MCF 10A (cell line): ENCODE data around the gene FARS2. TPM values are rescaled to one million over a fixed set of nuclear protein-coding genes. Genes with fewer than 3 reads are reported as not detected.

Experiments used
- BruUV-seq: library from RNA; stranded (reverse); fragments of 400-500 nt; replicated peaks from 2 replicates; lab custom pipeline; 2021; lab: Mats Ljungman, UMichigan
- CTCF ChIA-PET: fragments of 300-600 bp; sonication (Branson Sonifier 250); formaldehyde crosslinking; extraction: SDS; loops from one replicate; lab custom pipeline; 2021; ENCODE audit warnings: antibody characterized with exemption, inconsistent platforms; lab: Yijun Ruan, JAX
- POLR2A ChIA-PET: fragments of 300-600, 350-650 bp; sonication (Branson Sonifier 250); formaldehyde crosslinking; extraction: SDS; loops from one replicate; lab custom pipeline; 2020; ENCODE audit warnings: antibody characterized with exemption, inconsistent platforms; lab: Yijun Ruan, JAX
- DNase-seq: peaks from one replicate; pipeline ENCODE4 v3.0.0-alpha.2; 2018; ENCODE audit not compliant: unreplicated experiment
- H3K27ac Mint-ChIP-seq: one replicate; pipeline ENCODE4 v1.8.0; 2022; ENCODE audit warnings: mild to moderate bottlenecking, low read depth, mixed read lengths; ENCODE audit not compliant: unreplicated experiment
- H3K27me3 Mint-ChIP-seq: one replicate; pipeline ENCODE4 v1.8.0; 2022; ENCODE audit warnings: mixed read lengths; ENCODE audit not compliant: insufficient read depth, unreplicated experiment
- H3K36me3 Mint-ChIP-seq: one replicate; pipeline ENCODE4 v1.8.0; 2022; ENCODE audit warnings: mild to moderate bottlenecking, moderate library complexity, mixed read lengths; ENCODE audit not compliant: insufficient read depth, unreplicated experiment
- H3K4me1 Mint-ChIP-seq: one replicate; pipeline ENCODE4 v1.8.0; 2022; ENCODE audit warnings: mixed read lengths; ENCODE audit not compliant: insufficient read depth, unreplicated experiment
- H3K4me3 Mint-ChIP-seq: one replicate; pipeline ENCODE4 v1.8.0; 2022; ENCODE audit warnings: mild to moderate bottlenecking, moderate library complexity, mixed read lengths; ENCODE audit not compliant: unreplicated experiment
- H3K9me3 Mint-ChIP-seq: one replicate; pipeline ENCODE4 v1.8.0; 2022; ENCODE audit warnings: mixed read lengths; ENCODE audit not compliant: unreplicated experiment
- CTCF ChIP-seq: fragments of 200-600 bp; IDR thresholded peaks from one replicate; pipeline ENCODE4 v1.8.0; 2022; ENCODE audit warnings: antibody characterized with exemption, mild to moderate bottlenecking; ENCODE audit not compliant: unreplicated experiment
- intact Hi-C: fragments of 100-400 bp; cut with micrococcal nuclease; formaldehyde crosslinking; loops from 2 replicates; pipeline ENCODE4 v1.14.1; 2022
- total RNA-seq: library from RNA; stranded (reverse); gene quantifications from 2 replicates; pipeline ENCODE4 v1.2.3, GENCODE V29; 2022

FARS2 gene
- total RNA-seq, 1 experiment from 2014 or later: 18.2 TPM

- no peak overlapping the region for H3K27ac Mint-ChIP-seq
- no TSS peak for BruUV-seq
- no peaks in the 10 kb centered on the region for H3K27me3 Mint-ChIP-seq
- ChIA-PET CTCF (no interaction called here), POLR2A (interaction anchor here (0.7 kb wide), 1 partner anchor 10 kb away, joined by 3 read pairs; no protein-coding TSS in a partner anchor)
- TF ChIP-seq CTCF: no peak
- DNase-seq: no peak
- no peaks in the 10 kb centered on the region for H3K9me3 Mint-ChIP-seq
- peaks cover 4% of the 10 kb centered on the region for H3K36me3 Mint-ChIP-seq
- no peak overlapping the region for H3K4me3 Mint-ChIP-seq
- intact Hi-C loops: no loop called here
- H3K4me1 Mint-ChIP-seq: no peaks in the 10 kb centered on the region
Observed at GRCh38 chr6:5632348-5632935, 371.1 kb downstream of the FARS2 start.

DNA sequence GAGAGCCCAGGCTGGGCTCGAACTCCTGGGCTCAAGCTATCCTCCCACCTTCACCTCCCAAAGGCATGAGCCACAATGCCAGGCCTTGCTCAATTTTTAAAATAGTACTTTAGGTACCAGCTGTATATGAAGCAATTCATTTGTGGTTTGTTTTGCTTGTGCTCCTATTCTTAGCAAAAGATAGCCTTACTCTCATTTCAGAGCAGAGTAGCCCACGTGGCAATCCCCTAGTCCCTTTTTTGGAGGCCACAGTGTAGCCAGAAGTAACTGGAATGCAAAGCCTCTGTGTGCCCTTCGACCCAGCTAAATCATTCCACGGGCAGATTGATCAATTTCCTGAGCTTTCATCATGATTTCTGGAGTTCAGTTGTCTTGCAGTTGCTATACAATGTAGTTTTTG, 373.2 kb downstream of the FARS2 start:
- ChIA-PET POLR2A (interaction anchor here (0.9 kb wide), 1 partner anchor 590 kb away, joined by 4 read pairs; no protein-coding TSS in a partner anchor), CTCF (no interaction called here)
- Mint-ChIP-seq H3K4me1 (no peaks in the 10 kb centered on the region), H3K4me3 (no peak overlapping the region), H3K9me3 (no peaks in the 10 kb centered on the region), H3K27me3 (no peaks in the 10 kb centered on the region), H3K36me3 (peaks cover 4% of the 10 kb centered on the region), H3K27ac (no peak overlapping the region)
- no peak for DNase-seq
- TF ChIP-seq CTCF: no peak
- BruUV-seq: no TSS peak
- intact Hi-C loops: no loop called here

- Mint-ChIP-seq H3K27ac (no peak overlapping the region), H3K4me1 (no peaks in the 10 kb centered on the region), H3K36me3 (peaks cover 5% of the 10 kb centered on the region), H3K9me3 (no peaks in the 10 kb centered on the region), H3K27me3 (no peaks in the 10 kb centered on the region), H3K4me3 (no peak overlapping the region)
- POLR2A ChIA-PET: interaction anchor here (0.6 to 0.9 kb wide), 2 partner anchors 23 to 48 kb away, joined by 3 to 4 read pairs; no protein-coding TSS in a partner anchor
- TF ChIP-seq CTCF: no peak
- DNase-seq: no peak
- CTCF ChIA-PET: interaction anchor here (0.8 kb wide), 1 partner anchor 15 kb away, joined by 3 read pairs; no protein-coding TSS in a partner anchor
- intact Hi-C loops: no loop called here
- no TSS peak for BruUV-seq
Observed at GRCh38 chr6:5636210-5637030, 375.1 kb downstream of the FARS2 start.

GRCh38 chr6:5637714-5638113, 376.4 kb downstream of the FARS2 start:
- ChIA-PET POLR2A (no interaction called here), CTCF (no interaction called here)
- peaks cover 6% of the 10 kb centered on the region for H3K36me3 Mint-ChIP-seq
- H3K4me1 Mint-ChIP-seq: no peaks in the 10 kb centered on the region
- no peak for DNase-seq
- no peaks in the 10 kb centered on the region for H3K9me3 Mint-ChIP-seq
- no peak for TF ChIP-seq CTCF
- H3K4me3 Mint-ChIP-seq: no peak overlapping the region
- no TSS peak for BruUV-seq
- no peaks in the 10 kb centered on the region for H3K27me3 Mint-ChIP-seq
- no peak overlapping the region for H3K27ac Mint-ChIP-seq
- intact Hi-C loops: no loop called here
